OCI-LY1 (cell line): ENCODE data around the gene CHST12.

Source experiments
- H2AFZ ChIP-seq: fragments of 200-600 bp; sonication (generic), shearing (Covaris generic); 2 replicates; pipeline ENCODE4 v1.6.0; 2014; ENCODE audit warnings: antibody characterized with exemption, mild to moderate bottlenecking, low read length
- H3F3A ChIP-seq: fragments of 200-600 bp; sonication (generic), shearing (Covaris generic); 2 replicates; pipeline ENCODE4 v1.6.0; 2014; ENCODE audit warnings: mild to moderate bottlenecking, antibody characterized with exemption, low read length, moderate library complexity; ENCODE audit not compliant: insufficient read depth
- H3K27ac ChIP-seq: fragments of 200-600 bp; sonication (generic); 2 replicates; pipeline ENCODE4 v1.5.1; 2014; ENCODE audit warnings: low read length, mixed run types, mild to moderate bottlenecking, low read depth; ENCODE audit not compliant: poor library complexity, severe bottlenecking
- H3K27me3 ChIP-seq: fragments of 200-600 bp; sonication (generic); 2 replicates; pipeline ENCODE4 v1.6.0; 2014; ENCODE audit warnings: antibody characterized with exemption, mild to moderate bottlenecking, low read length, moderate library complexity; ENCODE audit not compliant: insufficient read depth
- H3K36me3 ChIP-seq: fragments of 200-600 bp; sonication (generic); 2 replicates; pipeline ENCODE4 v1.6.1; 2014; ENCODE audit warnings: mild to moderate bottlenecking, antibody characterized with exemption, low read length, moderate library complexity, mixed read lengths; ENCODE audit not compliant: insufficient read depth
- H3K4me1 ChIP-seq: fragments of 200-600 bp; sonication (generic); 2 replicates; pipeline ENCODE4 v1.5.1; 2014; ENCODE audit warnings: mild to moderate bottlenecking, low read length, moderate library complexity; ENCODE audit not compliant: insufficient read depth, severe bottlenecking
- H3K4me2 ChIP-seq: fragments of 200-600 bp; sonication (generic), shearing (Covaris generic); 2 replicates; pipeline ENCODE4 v1.6.1; 2014; ENCODE audit warnings: low read length
- H3K4me3 ChIP-seq: fragments of 200-600 bp; sonication (generic); 2 replicates; pipeline ENCODE4 v1.5.1; 2014; ENCODE audit warnings: low read length, low read depth, mild to moderate bottlenecking, mixed read lengths; ENCODE audit not compliant: poor library complexity, severe bottlenecking
- H3K79me2 ChIP-seq: fragments of 200-600 bp; shearing (Covaris generic); 2 replicates; pipeline ENCODE4 v1.6.1; 2016; ENCODE audit warnings: mixed run types, low read length, mixed read lengths; ENCODE audit not compliant: insufficient read depth
- H3K9ac ChIP-seq: fragments of 200-600 bp; sonication (generic), shearing (Covaris generic); 2 replicates; pipeline ENCODE4 v1.6.1; 2014; ENCODE audit warnings: mild to moderate bottlenecking, low read length, mixed read lengths
- H3K9me2 ChIP-seq: fragments of 200-600 bp; sonication (generic), shearing (Covaris generic); 2 replicates; pipeline ENCODE4 v1.6.1; 2014; ENCODE audit warnings: low read depth, mild to moderate bottlenecking, low read length, mixed read lengths
- H3K9me3 ChIP-seq: fragments of 200-600 bp; shearing (Covaris generic); 2 replicates; pipeline ENCODE4 v1.6.1; 2014; ENCODE audit warnings: low read length, mixed read lengths
- H4K20me1 ChIP-seq: fragments of 200-600 bp; sonication (generic), shearing (Covaris generic); 2 replicates; pipeline ENCODE4 v1.6.0; 2016; ENCODE audit warnings: mild to moderate bottlenecking, low read length; ENCODE audit not compliant: insufficient read depth
- EZH2 ChIP-seq: fragments of 200-600 bp; sonication (generic), shearing (Covaris generic); IDR thresholded peaks from 2 replicates; pipeline ENCODE4 v1.8.0; 2017; ENCODE audit warnings: borderline replicate concordance, mixed run types, mild to moderate bottlenecking, antibody characterized with exemption, low read length, moderate library complexity, mixed read lengths
- TF ChIP-seq, protein P1 (sequence below): fragments of 200-600 bp; sonication (generic), shearing (Covaris generic); IDR thresholded peaks from 2 replicates; pipeline ENCODE4 v1.5.1; 2017; ENCODE audit warnings: mild to moderate bottlenecking, antibody characterized with exemption, low read length, moderate library complexity, mixed read lengths

The CHST12 gene

DNA sequence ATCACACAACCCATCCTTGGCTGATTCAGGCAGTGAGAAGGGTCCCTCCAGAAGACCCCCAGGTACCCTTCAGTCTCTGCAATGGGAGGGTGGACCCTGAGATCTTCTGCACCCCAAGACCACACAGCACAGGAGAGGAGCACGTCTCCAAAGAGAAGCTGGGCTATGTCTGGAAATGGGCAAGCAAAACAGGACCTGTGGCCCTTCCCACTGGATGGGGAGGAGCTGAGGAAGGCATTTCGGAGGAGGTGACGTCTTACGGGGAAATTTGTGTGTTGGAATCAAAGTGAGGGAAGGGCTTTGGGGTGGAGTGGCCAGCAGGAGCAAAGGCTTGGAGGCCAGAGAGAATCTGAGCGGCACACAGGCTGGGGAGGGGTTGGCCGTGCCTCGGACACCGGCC, 56.3 kb downstream of the CHST12 start:
- no peaks in the 10 kb centered on the region for H3K36me3 ChIP-seq
- no peak overlapping the region for H3K4me3 ChIP-seq
- H3K9me2 ChIP-seq = no peaks in the 10 kb centered on the region
- no peak overlapping the region for H2AFZ ChIP-seq
- no peaks in the 10 kb centered on the region for H3K4me1 ChIP-seq
- TF ChIP-seq, protein P1, sequence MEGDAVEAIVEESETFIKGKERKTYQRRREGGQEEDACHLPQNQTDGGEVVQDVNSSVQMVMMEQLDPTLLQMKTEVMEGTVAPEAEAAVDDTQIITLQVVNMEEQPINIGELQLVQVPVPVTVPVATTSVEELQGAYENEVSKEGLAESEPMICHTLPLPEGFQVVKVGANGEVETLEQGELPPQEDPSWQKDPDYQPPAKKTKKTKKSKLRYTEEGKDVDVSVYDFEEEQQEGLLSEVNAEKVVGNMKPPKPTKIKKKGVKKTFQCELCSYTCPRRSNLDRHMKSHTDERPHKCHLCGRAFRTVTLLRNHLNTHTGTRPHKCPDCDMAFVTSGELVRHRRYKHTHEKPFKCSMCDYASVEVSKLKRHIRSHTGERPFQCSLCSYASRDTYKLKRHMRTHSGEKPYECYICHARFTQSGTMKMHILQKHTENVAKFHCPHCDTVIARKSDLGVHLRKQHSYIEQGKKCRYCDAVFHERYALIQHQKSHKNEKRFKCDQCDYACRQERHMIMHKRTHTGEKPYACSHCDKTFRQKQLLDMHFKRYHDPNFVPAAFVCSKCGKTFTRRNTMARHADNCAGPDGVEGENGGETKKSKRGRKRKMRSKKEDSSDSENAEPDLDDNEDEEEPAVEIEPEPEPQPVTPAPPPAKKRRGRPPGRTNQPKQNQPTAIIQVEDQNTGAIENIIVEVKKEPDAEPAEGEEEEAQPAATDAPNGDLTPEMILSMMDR = no peak
- TF ChIP-seq EZH2 = no peak
- no peak overlapping the region for H3K9ac ChIP-seq
- H3K79me2 ChIP-seq = no peaks in the 10 kb centered on the region
- H3K4me2 ChIP-seq = no peak overlapping the region
- H3F3A ChIP-seq = no peaks in the 10 kb centered on the region
- no peaks in the 10 kb centered on the region for H3K9me3 ChIP-seq
- no peak overlapping the region for H3K27ac ChIP-seq
- peaks cover 4% of the 10 kb centered on the region; the same call in 1 of the 2 replicates for H3K27me3 ChIP-seq
- no peaks in the 10 kb centered on the region for H4K20me1 ChIP-seq

DNA sequence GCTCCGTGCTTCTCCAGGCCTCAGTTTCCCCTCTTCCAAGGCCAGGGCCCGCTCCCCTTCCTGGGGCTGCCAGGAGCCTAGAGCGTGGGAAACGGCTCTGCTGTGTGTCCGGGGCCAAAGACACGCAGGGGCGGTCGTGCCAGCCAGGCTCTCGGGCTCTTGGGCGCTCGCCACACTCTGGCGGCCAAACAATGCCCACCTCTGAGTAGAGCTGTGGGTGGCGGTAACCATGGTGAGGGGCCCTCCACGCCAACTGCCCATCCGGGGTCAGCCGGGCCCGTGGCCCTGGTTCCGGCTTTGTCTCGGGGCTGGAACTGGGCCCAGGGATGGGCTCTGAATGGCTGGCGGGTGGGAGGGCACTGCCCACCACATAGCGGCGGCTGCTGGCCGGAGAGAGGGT, 56.8 kb downstream of the CHST12 start:
- H3K9ac ChIP-seq = no peak overlapping the region
- H3F3A ChIP-seq = no peaks in the 10 kb centered on the region
- no peaks in the 10 kb centered on the region for H3K9me3 ChIP-seq
- no peak for TF ChIP-seq EZH2
- TF ChIP-seq, protein P1 = no peak
- H4K20me1 ChIP-seq = no peaks in the 10 kb centered on the region
- H3K27me3 ChIP-seq = peaks cover 4% of the 10 kb centered on the region; the same call in 1 of the 2 replicates
- no peak overlapping the region for H3K27ac ChIP-seq
- no peaks in the 10 kb centered on the region for H3K79me2 ChIP-seq
- no peak overlapping the region for H3K4me3 ChIP-seq
- no peak overlapping the region for H2AFZ ChIP-seq
- H3K4me1 ChIP-seq = no peaks in the 10 kb centered on the region
- H3K4me2 ChIP-seq = no peak overlapping the region
- no peaks in the 10 kb centered on the region for H3K9me2 ChIP-seq
- no peaks in the 10 kb centered on the region for H3K36me3 ChIP-seq

DNA sequence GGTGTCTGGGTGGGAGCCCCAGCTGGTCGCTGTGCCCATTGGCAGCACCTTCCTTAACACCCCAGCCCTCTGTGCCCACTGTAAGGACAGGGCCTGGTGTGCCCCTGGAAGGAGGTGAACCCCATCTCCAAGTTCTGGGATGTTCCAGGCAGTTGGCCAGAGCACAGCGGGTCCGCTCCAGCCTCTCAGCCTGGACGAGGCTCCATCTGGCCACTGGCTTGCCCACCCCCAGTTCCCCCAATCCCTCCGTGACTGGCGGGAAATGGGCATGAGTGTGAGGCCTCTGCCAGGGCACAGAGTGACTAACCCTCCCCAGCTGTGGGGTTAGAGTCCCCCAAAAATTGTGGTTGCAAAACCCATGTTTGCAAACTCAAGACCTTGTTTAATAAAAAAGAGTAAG, 57.2 kb downstream of the CHST12 start:
- no peaks in the 10 kb centered on the region for H4K20me1 ChIP-seq
- no peaks in the 10 kb centered on the region for H3K9me3 ChIP-seq
- no peaks in the 10 kb centered on the region for H3K9me2 ChIP-seq
- no peaks in the 10 kb centered on the region for H3K79me2 ChIP-seq
- H2AFZ ChIP-seq = no peak overlapping the region
- H3F3A ChIP-seq = no peaks in the 10 kb centered on the region
- TF ChIP-seq, protein P1 = no peak
- no peak for TF ChIP-seq EZH2
- H3K27ac ChIP-seq = no peak overlapping the region
- H3K27me3 ChIP-seq = peaks cover 4% of the 10 kb centered on the region; the same call in 1 of the 2 replicates
- H3K4me2 ChIP-seq = no peak overlapping the region
- no peak overlapping the region for H3K4me3 ChIP-seq
- H3K9ac ChIP-seq = no peak overlapping the region
- H3K4me1 ChIP-seq = no peaks in the 10 kb centered on the region
- no peaks in the 10 kb centered on the region for H3K36me3 ChIP-seq
